AML-193 (cell line): Measurements from ENCODE around the gene TTLL11.

ENCODE experiments used
- DNase-seq, 2 experiments: peaks; one replicate each; lab custom pipeline; 2025; lab: John Stamatoyannopoulos, UW

The TTLL11 gene

GRCh38 chr9:121830441-121831140, 262.5 kb downstream of the TTLL11 start:
- DNase-seq: no peak

GRCh38 chr9:121827251-121827967, 265.7 kb downstream of the TTLL11 start:
- no peak for DNase-seq

- no peak for DNase-seq
These were observed 266.4 kb downstream of the TTLL11 start for GRCh38 chr9:121826711-121827110.

- no peak for DNase-seq
These were observed 267.9 kb downstream of the TTLL11 start for GRCh38 chr9:121825031-121825691.

GRCh38 chr9:121824651-121825030, 268.5 kb downstream of the TTLL11 start:
- DNase-seq: no peak

GRCh38 chr9:121823451-121824169, 269.5 kb downstream of the TTLL11 start:
- no peak for DNase-seq

GRCh38 chr9:121822093-121823085, 270.7 kb downstream of the TTLL11 start:
- DNase-seq: no peak

GRCh38 chr9:121821326-121821725, 271.8 kb downstream of the TTLL11 start:
- no peak for DNase-seq

GRCh38 chr9:121820286-121821005, 272.7 kb downstream of the TTLL11 start:
- no peak for DNase-seq

GRCh38 chr9:121819428-121820231, 273.5 kb downstream of the TTLL11 start:
- DNase-seq: no peak

- DNase-seq: no peak
These were observed 274.2 kb downstream of the TTLL11 start for GRCh38 chr9:121818841-121819427.

- no peak for DNase-seq
These were observed 275.0 kb downstream of the TTLL11 start for GRCh38 chr9:121818016-121818661.

- no peak for DNase-seq
These were observed 275.6 kb downstream of the TTLL11 start for GRCh38 chr9:121817476-121817875.

GRCh38 chr9:121816845-121817450, 276.2 kb downstream of the TTLL11 start:
- no peak for DNase-seq

GRCh38 chr9:121816449-121816817, 276.7 kb downstream of the TTLL11 start:
- DNase-seq: no peak

- DNase-seq: no peak
These were observed 277.3 kb downstream of the TTLL11 start for GRCh38 chr9:121815546-121816448.

- no peak for DNase-seq
These were observed 278.0 kb downstream of the TTLL11 start for GRCh38 chr9:121815084-121815483.
